Esophagus muscularis mucosa (tissue), 4 donors: ENCODE measurements around the gene SARS2. TPM values are rescaled to one million over a fixed set of nuclear protein-coding genes. Genes with fewer than 3 reads are reported as not detected.
"Not testable (repeated sequence)": the region's sequence is repeated elsewhere in the genome, so short reads cannot be mapped to it uniquely, and the experiment has no call there.

Source experiments
- DNase-seq: peaks from one replicate; pipeline ENCODE4 v3.0.0-alpha.2; 2017; ENCODE audit errors: extremely low spot score
- H3K27ac ChIP-seq, 4 donors: fragments of 200-600 bp; sonication (generic); replicated peaks in 1 of 4; 1 replicate in 3 of 4; 2 replicates in 1 of 4; pipeline ENCODE4 v1.5.1; 2016 to 2019; ENCODE audit warnings: mild to moderate bottlenecking in 1 of 4
- H3K27me3 ChIP-seq, 4 donors: fragments of 200-600 bp; sonication (generic); one replicate each; pipeline versions ENCODE4 v1.5.1 to v1.6.0; 2016 to 2019
- H3K36me3 ChIP-seq, 4 donors: fragments of 200-600 bp; sonication (generic); one replicate each; pipeline ENCODE4 v1.5.1; 2016 to 2019
- H3K4me1 ChIP-seq, 4 donors: fragments of 200-600 bp; sonication (generic); one replicate each; pipeline ENCODE4 v1.5.1; 2016 to 2019
- H3K4me3 ChIP-seq, 4 donors: fragments of 200-600 bp; sonication (generic); 1 replicate in 2 of 4; 2 replicates in 2 of 4; pipeline ENCODE4 v1.5.1; 2016 to 2019; ENCODE audit warnings: mild to moderate bottlenecking in 4 of 4, moderate library complexity in 1 of 4
- H3K9me3 ChIP-seq, 4 donors: fragments of 200-600 bp; sonication (generic); 1 replicate in 3 of 4; 2 replicates in 1 of 4; pipeline ENCODE4 v1.5.1; 2016 to 2019
- EP300 ChIP-seq: sonication (generic); formaldehyde crosslinking; IDR thresholded peaks from one replicate; pipeline ENCODE4 v1.6.1; 2017; ENCODE audit warnings: antibody characterized with exemption
- POLR2A ChIP-seq: fragments of 450-650 bp; IDR thresholded peaks from one replicate; pipeline ENCODE4 v1.6.1; 2017; ENCODE audit warnings: antibody characterized with exemption, moderate library complexity, mild to moderate bottlenecking, low read depth
- POLR2AphosphoS5 ChIP-seq, 2 donors: sonication (generic); formaldehyde crosslinking; IDR thresholded peaks; one replicate each; pipeline ENCODE4 v1.6.1; 2017; ENCODE audit warnings: antibody characterized with exemption in 2 of 2
- WGBS: methylation state at CpG from one replicate; pipeline ENCODE4 v1.1.5; 2018; 5-methylcytosine and 5-hydroxymethylcytosine counted together
- intact Hi-C: fragments of 100-400 bp; cut with DNase I; formaldehyde crosslinking; loops from one replicate; pipeline ENCODE4 v1.15.1; 2023
- total RNA-seq, 4 donors: library from RNA; depleted of rRNA; stranded (reverse); fragments of >200 nt; gene quantifications; one replicate each; pipeline versions ENCODE4 v1.1.0 to v1.2.1, GENCODE V29; 2016
- TF ChIP-seq, protein P1 (sequence below), 3 experiments: fragments of 200-600 bp in 2 of 3; fragments of 450-650 bp in 1 of 3; sonication (generic) in 2 of 3; IDR thresholded peaks; one replicate each; pipeline ENCODE4 v1.5.1; 2017 to 2019; ENCODE audit warnings: antibody characterized with exemption in 3 of 3, mild to moderate bottlenecking in 2 of 3, moderate library complexity in 1 of 3

The SARS2 gene
- total RNA-seq, 4 donors from 2014 or later = 6.8 to 14.6 (median 9.1) TPM

DNA sequence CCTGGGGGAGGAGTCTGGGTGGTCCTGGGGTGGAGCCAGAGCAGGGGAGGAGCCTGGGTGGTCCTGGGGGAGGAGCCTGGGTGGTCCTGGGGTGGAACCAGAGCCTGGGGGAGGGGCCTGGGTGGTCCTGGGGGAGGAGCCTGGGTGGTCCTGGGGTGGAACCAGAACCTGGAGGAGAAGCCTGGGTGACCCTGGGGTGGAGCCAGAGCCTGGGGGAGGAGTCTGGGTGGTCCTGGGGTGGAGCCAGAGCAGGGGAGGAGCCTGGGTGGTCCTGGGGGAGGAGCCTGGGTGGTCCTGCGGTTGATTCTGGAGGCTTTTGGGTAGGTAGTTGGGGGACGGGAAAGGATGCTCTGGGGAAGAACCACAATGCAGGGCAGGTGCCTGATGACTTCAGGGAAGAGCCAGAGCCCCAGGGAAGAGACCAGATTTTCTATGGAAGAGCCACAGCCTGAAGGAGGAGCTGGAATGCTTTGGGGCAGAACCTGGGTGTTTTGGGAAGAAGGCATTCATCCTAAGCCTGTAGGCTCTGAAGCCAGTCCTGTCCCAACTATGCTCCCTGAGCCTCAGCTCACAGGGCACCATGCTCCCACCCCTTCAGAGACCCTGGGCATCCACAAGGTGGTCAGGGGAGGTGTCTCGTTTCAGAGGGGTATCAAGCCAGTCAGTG, 15.1 kb upstream of the SARS2 start:
- intact Hi-C loops = no loop called here
- DNase-seq = no peak
- TF ChIP-seq EP300 (no peak), POLR2A (no peak), POLR2AphosphoS5 (IDR thresholded peaks at IDR 0.05) (no peak)
- TF ChIP-seq, protein P1, sequence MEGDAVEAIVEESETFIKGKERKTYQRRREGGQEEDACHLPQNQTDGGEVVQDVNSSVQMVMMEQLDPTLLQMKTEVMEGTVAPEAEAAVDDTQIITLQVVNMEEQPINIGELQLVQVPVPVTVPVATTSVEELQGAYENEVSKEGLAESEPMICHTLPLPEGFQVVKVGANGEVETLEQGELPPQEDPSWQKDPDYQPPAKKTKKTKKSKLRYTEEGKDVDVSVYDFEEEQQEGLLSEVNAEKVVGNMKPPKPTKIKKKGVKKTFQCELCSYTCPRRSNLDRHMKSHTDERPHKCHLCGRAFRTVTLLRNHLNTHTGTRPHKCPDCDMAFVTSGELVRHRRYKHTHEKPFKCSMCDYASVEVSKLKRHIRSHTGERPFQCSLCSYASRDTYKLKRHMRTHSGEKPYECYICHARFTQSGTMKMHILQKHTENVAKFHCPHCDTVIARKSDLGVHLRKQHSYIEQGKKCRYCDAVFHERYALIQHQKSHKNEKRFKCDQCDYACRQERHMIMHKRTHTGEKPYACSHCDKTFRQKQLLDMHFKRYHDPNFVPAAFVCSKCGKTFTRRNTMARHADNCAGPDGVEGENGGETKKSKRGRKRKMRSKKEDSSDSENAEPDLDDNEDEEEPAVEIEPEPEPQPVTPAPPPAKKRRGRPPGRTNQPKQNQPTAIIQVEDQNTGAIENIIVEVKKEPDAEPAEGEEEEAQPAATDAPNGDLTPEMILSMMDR (IDR thresholded peaks at IDR 0.05) = no peak
- 100% methylated on average over 3 of the region's 3 CpGs for WGBS
- H3K27me3 ChIP-seq = no peaks in the 10 kb centered on the region
- H3K4me1 ChIP-seq = peaks cover 11 to 13% (median 12%) of the 10 kb centered on the region in 4 donors
- no peak overlapping the region for H3K27ac ChIP-seq
- no peak overlapping the region for H3K4me3 ChIP-seq
- H3K9me3 ChIP-seq = no peaks in the 10 kb centered on the region
- peaks cover 0 to 34% (median 8%) of the 10 kb centered on the region in 4 donors for H3K36me3 ChIP-seq

DNA sequence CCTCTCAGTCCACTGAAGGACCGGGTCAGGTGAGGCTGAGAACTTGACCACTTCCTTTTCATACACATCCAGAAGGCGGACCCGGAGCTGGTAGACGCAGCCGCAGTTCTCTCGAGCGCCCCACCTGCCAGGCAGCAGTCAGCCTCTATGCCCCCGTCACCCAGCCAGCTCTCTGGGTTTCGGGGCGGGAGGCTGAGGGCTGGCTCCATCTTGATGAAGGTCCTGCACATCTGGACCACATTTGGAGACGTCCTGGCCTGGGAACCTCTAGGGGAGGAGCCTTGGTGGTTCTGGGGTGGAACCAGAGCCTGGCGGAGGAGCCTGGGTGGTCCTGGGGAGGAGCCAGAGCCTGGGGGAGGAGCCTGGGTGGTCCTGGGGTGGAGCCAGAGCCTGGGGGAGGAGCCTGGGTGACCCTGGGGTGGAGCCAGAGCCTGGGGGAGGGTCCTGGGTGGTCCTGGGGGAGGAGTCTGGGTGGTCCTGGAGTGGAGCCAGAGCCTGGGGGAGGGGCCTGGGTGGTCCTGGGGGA, 14.5 kb upstream of the SARS2 start:
- TF ChIP-seq, protein P1 (IDR thresholded peaks at IDR 0.05) = no peak
- TF ChIP-seq EP300 (no peak), POLR2AphosphoS5 (IDR thresholded peaks at IDR 0.05) (no peak), POLR2A (no peak)
- no peak for DNase-seq
- intact Hi-C loops = no loop called here
- no peaks in the 10 kb centered on the region for H3K9me3 ChIP-seq
- peaks cover 0 to 34% (median 8%) of the 10 kb centered on the region in 4 donors for H3K36me3 ChIP-seq
- peaks cover 6 to 8% (median 7%) of the 10 kb centered on the region in 4 donors for H3K4me1 ChIP-seq
- H3K4me3 ChIP-seq = no peak overlapping the region
- no peaks in the 10 kb centered on the region for H3K27me3 ChIP-seq
- no peak overlapping the region for H3K27ac ChIP-seq
- 87% methylated on average over 9 of the region's 12 CpGs for WGBS

DNA sequence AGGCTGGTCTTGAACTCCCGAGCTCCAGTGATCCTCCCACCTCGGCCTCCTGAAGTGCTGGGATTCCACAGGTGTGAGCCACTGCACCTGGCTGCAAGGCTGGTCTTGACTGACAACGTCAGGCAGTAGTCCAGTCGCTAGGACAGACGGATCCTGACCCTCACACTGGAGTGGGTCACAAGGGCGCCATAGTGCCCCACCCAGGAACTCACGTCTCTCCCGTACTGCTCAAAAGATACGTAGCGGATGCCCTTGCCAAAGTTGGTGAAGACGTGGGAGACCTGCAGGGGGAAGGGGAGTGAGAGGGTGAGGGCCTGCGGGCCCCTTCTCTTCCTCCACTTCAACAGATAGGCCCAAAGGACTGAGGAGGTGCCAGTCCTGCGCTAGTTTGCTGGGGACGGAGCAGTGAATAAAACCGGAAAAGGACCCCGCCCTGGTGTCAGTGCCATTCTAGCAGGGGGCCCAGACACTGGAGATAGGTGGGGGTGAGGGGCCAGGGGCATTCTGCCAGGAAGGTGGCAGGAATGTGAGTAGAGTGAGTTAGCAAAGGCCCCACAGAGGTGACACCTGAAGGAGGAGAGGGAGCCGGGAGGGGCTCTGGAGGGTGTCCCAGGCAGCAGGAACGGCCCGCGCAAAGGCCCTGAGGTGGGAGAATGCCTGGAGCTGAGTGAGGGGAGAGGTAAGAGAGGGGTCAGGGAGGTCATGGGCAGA, 12.1 kb upstream of the SARS2 start:
- Histone ChIP-seq H3K27me3 (no peaks in the 10 kb centered on the region), H3K4me1 (no peaks in the 10 kb centered on the region), H3K27ac (no peak overlapping the region), H3K36me3 (peaks cover 0 to 32% (median 8%) of the 10 kb centered on the region in 4 donors), H3K9me3 (no peaks in the 10 kb centered on the region), H3K4me3 (no peak overlapping the region)
- no peak for DNase-seq
- 84% methylated on average over 19 of the region's 20 CpGs for WGBS
- TF ChIP-seq EP300 = no peak
- TF ChIP-seq, protein P1 (IDR thresholded peaks at IDR 0.05) = no peak
- TF ChIP-seq POLR2AphosphoS5 (IDR thresholded peaks at IDR 0.05) = no peak
- no peak for TF ChIP-seq POLR2A
- intact Hi-C loops = no loop called here

DNA sequence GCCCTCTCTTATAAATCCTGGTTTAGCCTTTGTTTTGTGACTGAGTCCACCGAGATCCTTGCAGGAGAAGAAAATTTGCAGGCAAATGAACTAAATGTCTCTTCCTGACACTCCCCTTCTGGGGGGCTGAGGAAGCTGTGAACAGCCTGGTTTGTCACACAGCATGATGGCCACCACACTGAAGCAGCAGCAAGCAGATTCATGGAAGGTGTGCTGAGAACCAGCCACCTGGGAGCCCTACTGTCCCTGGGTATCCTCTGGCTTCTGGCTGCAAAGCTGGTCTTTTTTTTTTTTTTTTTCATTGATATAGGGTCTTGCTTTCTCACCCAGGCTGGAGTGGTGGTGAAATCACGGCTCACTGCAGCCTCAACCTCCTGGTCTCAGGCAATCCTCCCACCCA, 11.4 kb upstream of the SARS2 start:
- intact Hi-C loops = no loop called here
- Histone ChIP-seq H3K4me1 (no peaks in the 10 kb centered on the region), H3K9me3 (no peaks in the 10 kb centered on the region), H3K4me3 (no peak overlapping the region), H3K27ac (no peak overlapping the region), H3K27me3 (no peaks in the 10 kb centered on the region), H3K36me3 (peaks cover 0 to 26% (median 8%) of the 10 kb centered on the region in 4 donors)
- WGBS = 75% methylated on average over 2 of the region's 2 CpGs
- no peak for DNase-seq
- TF ChIP-seq POLR2AphosphoS5 (IDR thresholded peaks at IDR 0.05) = no peak
- no peak for TF ChIP-seq POLR2A
- TF ChIP-seq EP300 = no peak
- TF ChIP-seq, protein P1 (IDR thresholded peaks at IDR 0.05) = no peak

DNA sequence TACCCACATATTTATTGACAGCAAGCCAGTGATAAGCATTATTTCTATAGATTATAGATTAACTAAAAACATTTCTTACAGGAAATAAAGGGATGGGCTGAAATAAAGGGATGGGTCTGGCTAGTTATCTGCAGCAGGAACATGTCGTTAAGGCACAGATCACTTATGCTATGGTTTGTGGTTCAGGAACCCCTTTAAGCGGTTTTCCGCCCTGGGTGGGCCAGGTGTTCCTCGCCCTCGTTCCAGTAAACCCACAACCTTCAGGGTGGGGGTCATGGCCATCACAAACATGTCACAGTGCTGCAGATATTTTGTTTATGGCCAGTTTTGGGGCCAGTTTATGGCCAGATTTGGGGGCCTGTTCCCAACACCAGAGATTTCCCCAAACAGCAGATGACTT, 10.9 kb upstream of the SARS2 start:
- intact Hi-C loops, H3K27me3 ChIP-seq, H3K4me3 ChIP-seq, H3K9me3 ChIP-seq, DNase-seq, H3K27ac ChIP-seq, H3K4me1 ChIP-seq: not testable (repeated sequence)
- 78% methylated on average over 5 of the region's 5 CpGs for WGBS
- H3K36me3 ChIP-seq = peaks cover 0 to 21% (median 7%) of the 10 kb centered on the region in 4 donors
